ENCODE results near the gene APBA1.

- TF ChIP-seq EZH2 (IDR thresholded peaks at IDR 0.05; ENCODE audit: borderline replicate concordance, low read length) (no peak), CTCF (conservative IDR thresholded peaks at IDR 0.05 in 1 of 2, IDR thresholded peaks at IDR 0.05 in 1 of 2; ENCODE audit: extremely low read depth in 1 of 2, insufficient read depth in 1 of 2, low read depth in 1 of 2, low read length in 2 of 2) (no peak)
These were observed 39.4 kb downstream of the APBA1 start for GRCh38 chr9:69632768-69633167.
